Fibroblast of skin of scalp (primary cell): ENCODE results near the gene DNAH11. TPM values are rescaled to one million over a fixed set of nuclear protein-coding genes. Genes with fewer than 3 reads are reported as not detected.
"Not testable (repeated sequence)": the region's sequence is repeated elsewhere in the genome, so short reads cannot be mapped to it uniquely, and the experiment has no call there.

Experiments
- DNase-seq: peaks from one replicate; pipeline ENCODE4 v3.0.0-alpha.2; 2013
- polyA plus RNA-seq, 2 experiments: library from polyadenylated mRNA; unstranded; fragments of 120-200 nt; gene quantifications; one replicate each; pipeline ENCODE4 v1.2.1, GENCODE V29; 2013; ENCODE audit not compliant: insufficient read length in 2 of 2

Gene DNAH11
- 1.4 TPM for polyA plus RNA-seq (2013, experiment 1 of 2; ENCODE audit: insufficient read length)
- polyA plus RNA-seq (2013, experiment 2 of 2; ENCODE audit: insufficient read length), result 0.92 TPM

GRCh38 chr7:21542891-21543527, at the start of gene DNAH11:
Gene DNAH11 (plus strand): TSS chr7:21543039. CDS start chr7:21543246, 207 bp downstream.
- DNase-seq, result no peak

DNA sequence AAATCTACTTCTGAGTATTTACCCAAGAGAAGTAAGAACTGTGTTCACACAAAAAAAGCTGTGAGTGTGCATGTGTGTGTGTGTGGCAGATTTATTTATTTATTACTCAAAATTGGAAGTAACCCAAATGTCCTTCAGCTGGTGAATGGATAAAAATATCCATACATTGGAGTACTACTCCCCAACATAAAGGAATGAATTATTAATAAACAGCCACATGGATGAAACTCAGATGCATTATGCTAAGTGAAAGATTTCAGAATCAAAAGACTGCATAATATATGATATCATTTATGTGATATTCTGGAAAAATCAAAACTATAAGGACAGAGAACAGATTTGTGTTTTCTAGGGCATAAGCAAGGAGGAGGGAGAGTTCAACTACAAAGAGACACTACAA, 47.1 kb upstream of the DNAH11 start:
- DNase-seq, result no peak

- DNase-seq, result peak; percentile 3
These were observed 45.8 kb upstream of the DNAH11 start for GRCh38 chr7:21497072-21497471.

DNA sequence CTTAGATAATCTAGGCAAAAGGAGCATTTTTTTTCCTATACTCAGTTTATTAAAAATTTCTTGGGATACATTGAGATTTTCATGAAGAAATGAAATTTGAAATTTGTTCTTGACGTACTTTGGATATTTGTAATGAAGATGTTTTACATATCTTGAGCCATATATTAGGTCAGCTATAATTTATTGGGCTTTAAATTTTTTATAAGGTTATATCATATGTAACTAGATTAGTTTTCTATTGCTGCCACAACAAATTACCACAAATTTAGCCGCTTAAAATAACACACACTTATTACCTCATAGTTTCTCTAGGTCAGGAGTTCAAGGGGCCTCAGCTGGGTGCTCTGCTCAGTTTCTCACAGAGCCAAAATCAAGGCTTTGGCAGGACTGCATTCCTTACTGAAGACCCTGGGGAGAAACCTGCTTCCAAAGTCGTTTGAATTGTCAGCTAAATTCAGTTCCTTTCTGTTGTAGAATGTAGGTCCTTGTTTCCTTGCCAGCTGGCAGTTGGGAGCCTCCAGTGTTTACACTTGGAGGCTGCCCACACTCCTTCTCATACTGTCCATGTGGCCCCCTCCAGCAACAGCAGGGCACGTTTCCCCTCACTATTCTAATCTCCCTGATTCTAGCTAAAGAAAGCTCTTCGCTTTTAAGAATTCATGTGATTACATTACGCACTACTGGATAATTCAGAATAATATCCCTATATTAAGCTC, 42.6 kb upstream of the DNAH11 start:
- DNase-seq, result no peak

DNA sequence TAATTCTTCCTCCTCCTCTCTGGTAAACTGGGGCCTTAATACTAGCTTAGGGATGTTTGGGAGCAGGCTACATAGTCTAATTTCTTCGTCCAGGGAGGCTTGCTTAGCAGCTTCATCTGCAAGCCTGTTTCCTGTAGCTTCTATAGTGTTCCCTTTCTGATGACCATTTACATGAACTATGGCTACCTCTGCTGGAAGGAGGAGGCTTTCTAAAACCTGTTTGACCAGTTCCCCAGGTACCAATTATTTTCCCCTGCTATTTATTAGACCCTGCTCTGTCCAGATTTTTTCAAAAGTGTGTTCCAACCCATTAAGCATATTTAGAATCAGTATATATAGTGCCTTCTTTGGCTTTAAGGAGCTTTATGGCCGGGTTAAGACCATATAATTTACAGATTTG, 38.8 kb upstream of the DNAH11 start:
- DNase-seq, result no peak

GRCh38 chr7:21507627-21508343, 35.1 kb upstream of the DNAH11 start:
- peak; percentile 29 for DNase-seq

- DNase-seq, result no peak
These were observed 34.3 kb upstream of the DNAH11 start for GRCh38 chr7:21508538-21508937.

GRCh38 chr7:21514062-21514461, 28.8 kb upstream of the DNAH11 start:
- no peak for DNase-seq

DNA sequence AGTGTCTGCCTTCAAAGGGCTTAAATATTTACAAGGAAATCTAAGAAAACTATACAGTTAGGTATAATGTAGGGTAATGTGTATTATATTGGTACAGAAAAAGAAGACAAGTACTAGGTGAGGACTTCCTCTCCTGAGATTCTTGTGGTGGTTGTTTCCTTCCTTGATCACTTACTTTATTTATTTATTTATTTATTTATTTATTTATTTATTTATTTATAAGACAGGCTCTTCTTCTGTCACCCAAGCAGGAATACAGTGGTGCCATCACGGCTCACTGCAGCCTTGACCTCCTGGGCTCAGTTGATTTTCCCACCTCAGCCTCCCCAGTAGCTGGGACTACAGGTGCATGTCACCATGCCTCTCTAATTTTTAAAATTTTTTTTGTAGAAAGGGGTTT, 18.2 kb upstream of the DNAH11 start:
- DNase-seq, result no peak

DNA sequence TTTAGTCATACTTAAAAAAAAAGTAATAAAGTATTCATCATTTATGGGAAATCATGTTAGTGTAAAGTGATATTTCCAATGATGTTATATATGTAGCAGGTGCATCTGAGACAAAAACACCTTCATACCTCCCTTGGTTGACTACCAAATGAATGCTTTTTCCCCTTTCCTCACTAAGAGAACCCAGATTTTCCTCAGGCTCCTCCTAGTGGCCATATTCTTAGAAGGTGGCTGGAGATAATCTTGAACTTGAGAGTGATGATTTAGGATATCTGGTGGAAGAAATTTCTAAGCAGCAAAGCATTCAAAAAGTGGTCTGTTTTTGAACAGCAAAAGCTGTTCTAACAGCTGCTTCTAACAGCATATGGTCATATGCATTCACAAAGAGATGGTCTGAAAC, 16.8 kb upstream of the DNAH11 start:
- DNase-seq, result no peak

DNA sequence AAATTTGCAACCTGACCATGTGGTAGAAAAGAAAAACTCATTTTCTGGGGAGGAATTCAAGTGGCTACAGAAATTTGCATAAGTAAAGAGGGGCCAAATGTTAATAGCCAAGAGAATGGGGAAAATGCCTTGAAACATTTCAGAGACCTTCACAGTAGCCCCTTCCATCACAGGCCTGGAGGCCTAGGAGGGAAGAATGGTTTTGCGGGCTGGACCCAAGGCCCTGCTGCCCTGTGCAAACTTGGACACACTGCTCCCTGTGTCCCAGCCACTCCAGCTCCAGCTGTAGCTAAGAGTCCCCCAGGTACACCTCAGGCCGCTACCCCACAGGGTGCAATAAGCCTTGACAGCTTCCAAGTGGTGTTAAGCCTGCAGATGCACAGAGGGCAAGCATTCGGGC, 16.4 kb upstream of the DNAH11 start:
- no peak for DNase-seq

DNA sequence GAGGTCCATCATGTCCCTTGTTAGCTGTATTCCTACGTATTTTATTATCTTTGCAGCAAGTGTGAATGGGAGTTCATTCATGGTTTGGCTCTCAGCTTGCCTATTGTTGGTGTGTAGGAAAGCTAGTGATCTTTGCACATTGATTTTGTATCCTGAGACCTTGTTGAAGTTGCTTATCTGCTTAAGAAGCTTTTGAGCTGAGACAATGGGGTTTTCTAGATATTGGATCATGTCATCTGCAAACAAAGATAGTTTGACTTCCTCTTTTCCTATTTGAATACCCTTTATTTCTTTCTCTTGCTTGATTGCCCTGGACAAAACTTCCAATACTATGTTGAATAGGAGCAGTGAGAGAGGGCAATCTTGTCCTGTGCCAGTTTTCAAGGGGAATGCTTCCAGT, 10.4 kb upstream of the DNAH11 start:
- DNase-seq, result not testable (repeated sequence)

- DNase-seq, result not testable (repeated sequence)
These were observed 9.2 kb upstream of the DNAH11 start for GRCh38 chr7:21533646-21534045.

GRCh38 chr7:21536445-21537118, 6.3 kb upstream of the DNAH11 start:
- not testable (repeated sequence) for DNase-seq

DNA sequence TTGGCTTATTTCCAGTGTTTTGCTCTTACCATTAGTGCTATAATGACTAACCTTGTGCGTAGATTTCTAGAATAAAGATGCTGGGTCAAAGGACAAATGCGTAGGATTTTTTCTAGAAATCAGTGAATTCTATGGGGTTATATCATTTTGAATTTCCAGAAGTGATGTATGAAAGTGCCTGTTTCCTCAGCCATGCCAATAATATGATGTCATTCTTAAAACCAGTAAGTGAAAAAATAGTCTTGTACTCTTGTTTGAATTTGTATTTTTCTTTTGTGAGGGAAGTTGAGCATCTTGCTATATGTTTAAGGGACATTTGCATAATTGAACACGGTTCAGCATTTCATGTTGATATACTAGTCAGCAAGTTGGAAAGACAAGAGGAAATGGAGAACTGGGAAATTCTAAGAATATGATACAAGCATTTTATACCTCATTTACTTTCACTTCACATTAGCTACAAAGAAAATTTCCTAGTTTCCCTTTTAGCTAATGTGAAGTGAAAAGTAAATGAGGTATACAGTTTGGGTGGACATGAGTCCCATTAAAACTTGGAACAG, 3.8 kb upstream of the DNAH11 start:
- no peak for DNase-seq

DNA sequence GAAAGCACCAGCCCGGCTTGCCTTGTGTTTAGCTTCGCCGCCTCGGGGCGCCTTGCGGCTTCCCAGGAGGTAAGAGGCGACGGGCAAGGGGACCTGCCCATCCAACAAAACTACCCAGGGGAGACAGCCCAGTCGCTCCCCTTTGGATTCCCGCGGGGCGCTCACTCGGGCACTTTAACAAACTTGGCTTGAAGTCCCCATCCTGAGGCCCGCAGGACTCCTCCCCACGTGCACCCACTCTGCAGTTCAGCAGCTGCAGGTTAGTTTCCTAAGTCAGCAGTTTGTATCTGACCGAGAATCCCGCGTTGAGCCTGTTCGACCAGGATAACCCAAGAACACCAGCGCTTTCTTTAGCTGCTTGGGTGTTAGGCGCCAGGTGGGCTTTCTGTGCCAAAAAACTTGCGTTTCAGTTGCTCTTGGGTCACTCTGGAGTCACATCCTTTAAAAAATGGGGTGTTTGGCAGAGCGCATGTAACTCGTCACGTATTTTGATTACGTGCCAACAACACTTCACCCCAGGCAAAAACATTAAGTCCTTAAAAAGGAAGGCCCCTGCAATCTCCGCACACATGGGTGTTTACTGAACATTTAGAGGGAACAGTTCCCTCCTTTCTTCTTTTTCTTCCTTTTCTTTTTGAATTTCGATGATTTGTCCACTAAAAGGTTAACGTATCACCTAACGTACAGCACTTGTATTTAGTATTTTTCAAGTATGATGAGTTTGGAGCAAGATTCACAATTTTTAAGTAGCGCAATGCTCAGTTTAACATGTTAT, 876 bp downstream of the DNAH11 start:
- DNase-seq, result no peak

DNA sequence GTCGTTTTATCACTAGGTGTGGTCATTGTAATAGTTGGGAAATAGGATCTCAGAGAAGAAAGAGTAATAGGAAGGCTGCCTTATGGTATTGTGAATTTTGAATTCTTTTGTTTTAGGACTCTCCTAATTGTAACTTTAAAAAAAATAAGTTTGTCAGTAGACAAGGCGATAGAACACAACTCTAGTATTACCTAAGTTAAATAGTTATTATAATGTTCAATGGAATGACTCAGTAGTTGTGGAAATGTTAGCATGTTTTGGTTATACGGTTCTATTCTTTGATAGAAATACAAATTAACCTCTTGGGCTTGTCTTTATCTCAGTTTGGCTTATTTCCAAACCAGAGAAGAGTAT, 1.4 kb downstream of the DNAH11 start:
- no peak for DNase-seq

GRCh38 chr7:21544715-21545114, 1.9 kb downstream of the DNAH11 start:
- no peak for DNase-seq

DNA sequence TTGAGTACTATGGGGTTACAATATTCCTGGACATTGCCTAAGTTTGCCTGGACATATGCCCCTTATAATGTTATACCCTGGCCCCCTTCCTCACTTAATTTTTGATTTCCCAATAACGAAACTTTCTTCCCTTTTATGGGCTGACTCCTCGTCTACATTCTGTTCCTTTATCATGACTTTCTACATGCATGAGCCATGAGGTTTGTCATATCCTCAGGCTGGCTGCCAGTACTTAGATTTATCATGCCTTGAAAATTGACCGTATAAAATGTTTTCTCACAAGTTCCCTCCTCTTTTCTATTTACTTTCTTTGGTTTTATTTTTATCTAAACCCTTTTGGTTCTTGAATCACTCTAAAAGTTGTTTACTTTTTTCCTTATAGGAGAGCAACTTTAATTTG, 4.7 kb downstream of the DNAH11 start:
- DNase-seq, result no peak

DNA sequence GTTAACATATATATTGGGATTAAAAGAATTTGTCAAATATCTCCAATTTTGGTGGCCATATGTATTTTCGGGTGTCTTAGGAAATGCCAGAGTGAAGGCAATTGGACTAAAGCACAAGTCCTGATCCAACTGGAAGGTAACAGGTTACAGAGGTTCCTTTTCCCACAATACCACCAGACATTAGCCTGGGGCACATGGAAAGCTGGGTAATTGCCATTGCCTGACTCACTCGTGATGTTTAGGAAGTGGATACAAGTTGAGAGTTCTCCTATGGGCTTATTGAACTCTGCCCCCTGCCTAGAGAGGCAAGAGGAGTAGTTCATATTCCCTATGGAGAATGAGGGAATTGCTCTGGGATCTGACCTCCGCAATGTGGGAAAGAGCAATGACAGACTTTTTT, 5.7 kb downstream of the DNAH11 start:
- no peak for DNase-seq

DNA sequence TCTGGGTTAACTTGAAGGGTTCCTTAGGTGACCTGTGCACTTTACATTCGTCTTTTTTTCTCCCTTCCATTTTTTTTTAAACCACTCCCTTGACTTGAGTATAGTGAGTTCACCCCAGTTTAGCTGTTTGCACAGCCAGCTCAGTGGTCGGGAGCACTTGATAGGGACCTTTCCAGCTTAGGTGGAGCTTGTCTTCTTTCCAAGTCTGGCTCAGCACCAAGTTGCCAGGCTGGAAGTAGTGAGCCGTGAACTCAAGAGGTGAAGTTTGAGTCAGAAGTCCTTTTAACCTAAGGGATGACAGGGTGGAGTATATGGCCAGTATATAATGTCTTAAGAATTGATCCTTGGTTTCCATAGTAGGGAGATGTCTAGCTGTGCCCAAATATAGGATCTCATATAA, 7.2 kb downstream of the DNAH11 start:
- no peak for DNase-seq
